ENCODE results near the gene NECTIN1.

NECTIN1 gene

DNA sequence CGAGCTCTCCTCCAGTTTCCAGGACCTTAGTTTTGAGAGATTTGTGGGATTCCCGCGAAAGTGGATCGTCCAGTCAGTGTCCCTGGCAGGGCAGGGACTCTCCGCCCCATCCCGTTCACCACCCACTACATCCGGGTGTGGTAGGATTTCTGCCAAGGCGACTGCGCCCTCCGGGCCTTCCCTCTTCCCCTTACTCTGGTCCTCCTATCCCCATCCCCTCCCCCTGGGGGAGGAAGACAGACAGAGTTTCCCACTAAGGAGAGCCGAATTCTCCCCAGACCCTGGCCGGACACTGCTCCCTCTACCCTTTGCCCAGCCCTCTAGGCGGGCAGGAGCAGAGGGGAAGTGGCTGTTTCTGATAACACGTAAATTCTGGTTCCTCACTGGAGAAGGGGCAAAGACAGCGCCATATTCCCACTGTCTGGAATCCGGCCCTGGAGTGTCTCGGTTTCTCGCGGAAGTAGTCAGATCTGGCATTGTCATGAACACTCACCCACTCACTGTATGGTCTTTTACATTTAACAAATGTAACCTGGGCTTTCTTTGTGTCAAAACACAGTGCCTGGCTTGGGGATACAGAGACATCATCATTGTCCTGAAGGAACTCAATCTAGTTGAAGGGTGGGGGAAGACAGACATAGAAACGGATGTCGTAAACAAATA is 1.1 kb upstream of the NECTIN1 start:
- DNase-seq = peak; percentile 6

GRCh38 chr11:119729581-119729927 is 554 bp upstream of the NECTIN1 start:
- no peak for DNase-seq

DNA sequence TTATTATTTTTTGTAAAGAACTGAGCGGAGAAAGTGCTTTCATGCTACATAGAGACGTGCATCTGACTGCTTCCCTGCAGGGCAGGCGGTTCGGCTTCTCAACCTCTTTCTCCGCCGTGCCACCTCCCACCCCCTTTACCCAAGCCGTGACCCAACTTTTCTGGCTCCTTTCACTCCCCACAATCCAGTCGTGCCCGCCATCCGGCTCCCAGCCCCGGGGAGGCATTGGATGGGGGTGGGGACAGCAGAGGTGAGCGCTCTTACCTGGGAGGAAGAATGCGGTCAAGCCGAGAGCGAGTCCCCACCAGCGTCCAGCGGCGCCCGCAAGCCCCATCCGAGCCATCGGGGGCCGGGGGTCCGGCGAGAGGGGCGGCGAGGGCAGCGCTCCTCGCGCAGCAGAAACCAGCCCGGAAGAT is 781 bp downstream of the NECTIN1 start:
- no peak for DNase-seq

- no peak for DNase-seq
Measured at GRCh38 chr11:119727523-119728151, 1.4 kb downstream of the NECTIN1 start.

DNA sequence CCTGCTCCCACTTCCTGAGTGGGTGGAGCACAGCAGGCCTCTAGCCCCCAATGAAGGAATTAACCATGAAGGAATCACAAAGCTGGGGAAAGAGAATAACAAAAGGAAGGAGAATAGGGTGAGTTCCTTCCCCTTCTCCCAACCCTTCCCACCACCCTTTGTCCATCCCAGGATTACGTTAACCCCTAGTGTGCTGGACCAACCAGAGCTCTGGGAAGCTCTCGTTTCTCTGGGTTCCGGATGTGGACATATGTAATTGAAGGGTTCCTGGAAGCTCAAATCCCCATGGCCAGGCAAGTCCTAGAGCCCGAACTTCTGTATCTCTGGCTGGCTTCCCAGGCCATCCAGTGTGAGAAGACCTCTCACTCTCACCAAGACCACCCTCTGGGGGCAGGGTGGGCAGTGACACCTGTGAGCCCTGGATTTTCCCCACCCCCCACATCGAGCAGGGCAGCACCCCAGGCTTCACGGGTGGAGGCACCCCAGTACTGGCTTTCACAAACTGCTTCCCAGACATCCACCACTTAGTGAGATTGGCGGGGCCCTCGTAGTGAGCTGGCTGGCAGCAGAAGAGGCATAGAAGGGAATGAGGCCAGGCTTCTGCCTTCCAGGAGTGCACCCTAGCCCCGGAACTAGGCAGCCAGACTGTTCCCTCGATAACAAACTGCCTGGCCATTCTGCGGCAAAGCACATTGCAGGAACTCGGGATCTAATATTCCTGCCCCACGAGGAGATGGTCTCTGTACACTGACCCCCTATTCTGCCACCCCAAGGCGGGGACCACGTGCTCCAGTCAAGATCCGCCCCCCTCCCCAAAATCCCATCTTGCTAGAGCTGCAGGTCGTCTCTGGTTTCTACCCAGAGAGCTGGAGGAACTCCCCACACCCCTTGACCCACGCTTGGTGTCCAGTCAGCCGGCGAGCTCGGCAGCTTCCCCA is 2.1 kb downstream of the NECTIN1 start:
- DNase-seq = no peak

DNA sequence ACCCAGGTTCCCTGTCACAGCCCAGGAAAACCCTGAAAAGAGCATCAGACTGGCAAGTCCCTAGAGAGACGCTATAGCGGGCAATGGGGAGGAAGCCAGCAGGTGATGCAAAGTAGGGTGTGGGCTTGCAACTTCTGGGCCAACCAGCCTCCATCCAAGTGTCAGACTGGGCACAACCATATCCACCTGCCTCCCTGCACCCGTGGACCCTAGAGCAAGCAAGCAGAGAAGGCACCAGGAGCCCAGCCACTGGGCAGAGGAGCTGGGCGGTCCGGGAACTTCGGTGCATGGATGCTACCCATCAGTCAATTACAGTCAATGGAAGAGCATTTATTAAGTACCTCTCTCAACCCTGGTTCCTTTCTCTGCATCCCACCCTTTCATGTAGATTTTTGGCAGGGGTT is 2.8 kb downstream of the NECTIN1 start:
- no peak for DNase-seq

DNA sequence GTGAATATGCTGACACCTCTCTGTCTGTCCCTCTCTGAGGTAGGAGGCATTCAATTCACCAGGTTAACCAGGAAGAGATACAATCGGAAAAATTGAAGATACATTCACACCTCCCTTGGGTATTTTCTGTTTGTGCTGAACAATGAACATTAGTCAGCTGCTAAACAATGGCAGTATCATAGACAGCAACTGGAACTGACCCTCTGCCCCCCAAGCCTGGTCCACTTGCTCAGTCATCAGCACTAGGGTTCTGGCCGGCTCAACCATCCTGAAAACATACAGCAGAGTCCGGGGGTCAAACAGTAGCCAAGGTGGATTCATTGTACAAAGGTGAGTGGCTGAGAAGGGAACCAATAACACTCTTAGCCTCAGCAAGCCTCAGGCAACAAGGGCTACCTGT is 4.0 kb downstream of the NECTIN1 start:
- DNase-seq = no peak

GRCh38 chr11:119723952-119724325 is 5.1 kb downstream of the NECTIN1 start:
- DNase-seq = no peak

DNA sequence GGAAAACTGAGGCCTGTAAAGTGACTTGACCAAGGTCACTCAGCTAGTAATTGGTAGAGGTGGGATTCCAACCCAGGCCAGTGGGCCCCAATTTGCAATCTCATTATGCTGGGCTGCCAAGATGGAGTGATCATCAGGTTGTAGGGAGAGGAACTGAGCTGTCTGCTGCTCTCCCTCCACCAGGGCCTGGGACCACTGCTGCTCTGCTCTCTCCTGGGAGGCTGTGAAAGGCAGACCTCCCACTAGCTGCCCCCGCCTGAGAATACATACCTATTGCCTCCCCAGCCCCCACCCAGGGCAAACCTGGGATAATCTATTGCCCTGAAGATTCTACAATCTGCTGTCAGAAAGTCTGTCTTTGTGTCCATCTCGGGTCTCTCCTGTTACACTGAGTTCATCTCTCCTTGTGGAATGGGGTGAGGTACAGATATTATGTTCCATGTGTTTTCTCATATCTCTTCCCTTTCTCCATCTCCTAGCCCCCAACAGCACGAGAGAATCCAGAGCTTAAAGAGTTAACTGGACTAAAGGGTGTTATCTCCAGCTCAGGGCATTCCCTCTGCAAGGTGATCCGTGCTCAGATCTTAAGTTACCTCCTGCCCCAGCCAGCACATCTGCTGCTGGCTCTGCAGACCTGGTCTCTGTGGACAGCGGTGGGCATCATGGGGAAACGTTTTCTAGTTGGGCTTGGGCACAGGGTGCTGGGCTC is 5.6 kb downstream of the NECTIN1 start:
- no peak for DNase-seq

- DNase-seq = no peak
Measured at GRCh38 chr11:119722281-119722794, 6.7 kb downstream of the NECTIN1 start.

- DNase-seq = no peak
Measured at GRCh38 chr11:119721129-119722120, 7.6 kb downstream of the NECTIN1 start.

- no peak for DNase-seq
Measured at GRCh38 chr11:119720311-119720913, 8.6 kb downstream of the NECTIN1 start.

GRCh38 chr11:119717839-119718534 is 11.0 kb downstream of the NECTIN1 start:
- DNase-seq = no peak

GRCh38 chr11:119716582-119717498 is 12.2 kb downstream of the NECTIN1 start:
- DNase-seq = no peak

DNA sequence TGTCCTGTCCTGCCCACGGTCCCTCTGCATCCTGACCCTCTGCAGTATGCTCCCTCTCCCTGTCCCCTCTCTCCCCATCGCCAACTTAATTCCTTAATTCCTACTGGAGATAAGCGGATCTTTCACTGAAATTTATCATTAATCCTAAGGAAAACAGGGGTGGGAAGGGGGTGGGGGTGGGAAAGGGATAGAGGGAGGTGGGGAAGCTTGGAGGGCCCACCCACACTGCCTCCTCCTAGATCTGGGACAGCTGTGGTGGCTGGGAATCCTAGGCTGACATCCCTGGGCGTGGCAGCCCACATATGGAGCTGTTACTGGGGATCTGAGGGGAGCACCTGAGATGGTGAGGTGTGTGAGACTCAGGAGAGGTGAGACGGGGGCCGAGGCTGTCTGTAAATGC is 14.4 kb downstream of the NECTIN1 start:
- DNase-seq = no peak

DNA sequence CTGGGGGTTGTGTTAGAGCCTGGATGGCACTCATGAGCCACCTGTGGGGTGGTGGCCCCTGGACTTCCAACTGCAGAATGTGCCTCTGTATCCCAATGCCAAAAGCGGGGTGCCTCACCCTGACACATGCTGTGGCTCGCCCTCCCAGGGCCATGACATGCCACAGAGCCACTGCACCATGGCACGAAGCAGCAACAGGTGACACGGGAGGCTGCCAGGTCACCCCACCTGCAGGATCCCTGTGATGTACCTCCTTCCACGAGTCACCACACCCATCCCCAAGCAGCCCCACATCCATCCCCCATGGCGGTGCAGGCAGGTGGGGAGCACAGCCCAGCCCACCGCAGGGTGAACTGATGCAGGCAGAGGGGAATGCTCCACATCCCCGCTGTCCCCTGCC is 14.8 kb downstream of the NECTIN1 start:
- DNase-seq = no peak

DNA sequence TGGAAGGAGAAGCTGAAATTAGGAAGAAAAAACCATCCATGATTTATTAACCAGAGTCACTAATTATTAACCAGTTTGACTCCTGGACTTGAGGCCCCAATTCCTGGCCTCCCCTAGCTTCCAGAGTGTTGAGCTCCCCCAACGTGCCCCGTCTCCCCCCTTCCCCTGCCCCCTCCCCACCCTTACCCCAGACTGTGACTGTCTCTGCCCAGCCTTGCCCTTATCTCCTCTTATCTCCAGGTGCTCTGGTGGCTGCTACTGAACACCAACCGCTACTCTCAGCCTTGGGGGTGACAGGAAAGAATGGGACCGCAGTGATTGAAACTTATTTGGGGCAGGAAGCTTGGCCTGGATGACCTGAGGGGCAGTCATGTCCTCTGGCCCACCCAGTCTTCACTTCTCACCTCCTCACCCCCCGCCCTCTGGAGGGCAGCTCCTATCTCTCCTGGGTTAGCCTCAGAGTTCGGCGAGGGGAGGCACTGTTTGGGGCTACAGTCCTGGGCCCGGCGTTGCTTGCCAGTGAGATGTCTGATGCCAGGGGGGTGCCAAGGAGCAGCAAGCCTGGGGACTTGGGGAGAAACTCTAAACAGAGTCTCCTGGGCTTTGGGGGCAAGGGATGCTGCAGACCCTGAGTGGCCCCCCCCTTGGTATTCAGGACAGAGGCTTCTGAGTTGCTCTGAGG is 15.5 kb downstream of the NECTIN1 start:
- no peak for DNase-seq

DNA sequence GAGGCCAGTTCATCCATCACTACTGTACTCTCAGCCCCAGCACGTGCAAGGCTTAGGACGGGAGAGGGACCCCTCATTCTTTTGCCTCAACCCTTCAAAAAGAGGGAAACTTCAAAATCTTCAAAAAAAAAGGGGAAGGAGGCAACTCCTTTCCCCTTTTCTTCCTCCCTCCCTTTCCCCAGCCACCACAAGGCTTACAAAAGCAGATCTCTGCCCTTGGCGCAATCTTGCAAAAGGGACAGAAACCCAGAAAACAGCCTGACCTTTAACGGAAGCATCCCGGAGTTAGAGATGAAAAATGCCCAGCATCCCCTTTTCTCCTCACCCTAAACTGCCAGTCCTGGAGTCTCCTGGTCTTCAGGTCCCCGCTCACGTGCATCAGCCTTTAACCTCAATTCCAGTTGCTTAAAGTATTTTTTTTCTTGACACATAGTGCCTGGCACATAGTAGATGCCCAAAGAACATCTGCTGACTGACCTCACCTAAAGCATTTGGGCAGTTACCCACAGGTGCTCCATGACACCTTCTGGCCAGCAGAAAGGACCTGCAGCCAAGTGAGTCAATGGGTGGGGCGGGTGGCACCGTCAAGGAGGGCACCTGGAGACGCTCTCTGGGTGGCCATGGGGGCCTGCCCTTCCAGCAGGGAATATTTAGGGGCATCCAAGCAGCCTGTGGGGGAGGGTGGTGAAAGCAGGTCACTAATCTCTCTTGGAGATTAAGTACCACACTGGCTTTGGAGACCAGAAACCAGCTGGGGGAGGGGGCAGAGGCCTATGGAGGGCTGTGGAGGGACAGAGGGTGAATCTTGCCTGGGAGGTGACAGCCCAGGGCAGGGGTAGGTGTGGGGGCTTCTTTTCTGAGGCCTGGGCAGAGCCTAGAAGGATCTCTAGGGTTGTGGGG is 16.3 kb downstream of the NECTIN1 start:
- DNase-seq = no peak

All from HCEC 1CT (cell line).